22Rv1 (cell line): ENCODE measurements around the gene DMBX1.

Source experiments
- ZFX ChIP-seq: fragments of 450-650 bp; IDR thresholded peaks from 2 replicates; pipeline ENCODE4 v1.6.1; 2017; ENCODE audit warnings: antibody characterized with exemption, borderline replicate concordance
- TF ChIP-seq, protein P1 (sequence below): fragments of 450-650 bp; IDR thresholded peaks from 2 replicates; pipeline ENCODE4 v1.5.1; 2017; ENCODE audit warnings: mild to moderate bottlenecking

DNA sequence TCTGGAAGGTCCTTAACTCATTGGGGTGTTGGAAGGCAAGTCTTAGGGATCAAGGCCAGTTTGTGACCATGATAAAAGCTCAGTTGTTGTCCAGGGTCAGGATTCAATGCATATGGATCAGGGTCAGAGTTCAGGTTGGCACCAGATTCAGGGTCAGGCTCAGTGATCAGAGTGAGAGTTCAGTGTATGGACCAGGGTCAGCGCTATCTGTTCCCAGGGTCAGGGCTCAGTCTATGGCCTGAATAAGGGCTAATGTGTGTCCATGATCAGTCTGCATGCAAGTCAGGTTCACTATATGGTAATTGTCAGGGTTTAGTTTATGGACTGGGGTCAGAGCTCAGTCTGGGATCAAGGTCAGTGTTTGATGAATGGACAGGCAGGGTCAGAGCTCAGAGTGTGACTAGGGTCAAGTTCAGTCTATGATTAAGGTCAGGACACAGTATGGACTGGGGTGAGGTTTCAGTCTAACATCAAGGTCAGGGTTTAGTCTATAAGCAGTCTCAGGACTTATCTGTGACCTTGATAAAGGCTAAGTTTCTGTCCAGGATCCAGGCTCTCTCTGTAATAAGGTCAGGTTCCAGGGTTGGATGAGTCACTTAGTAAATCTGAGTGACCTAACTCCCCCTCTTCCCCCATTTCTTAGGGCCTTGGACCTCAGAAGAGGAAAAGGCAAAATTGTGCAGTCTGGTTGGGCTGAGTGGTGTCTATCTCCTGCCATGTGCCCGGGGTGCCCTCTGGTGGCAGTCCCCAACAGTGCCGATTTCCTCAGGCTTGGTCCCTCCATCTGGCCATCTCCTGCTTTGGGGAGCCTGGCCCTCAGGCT, 38.0 kb downstream of the DMBX1 start:
- TF ChIP-seq, protein P1, sequence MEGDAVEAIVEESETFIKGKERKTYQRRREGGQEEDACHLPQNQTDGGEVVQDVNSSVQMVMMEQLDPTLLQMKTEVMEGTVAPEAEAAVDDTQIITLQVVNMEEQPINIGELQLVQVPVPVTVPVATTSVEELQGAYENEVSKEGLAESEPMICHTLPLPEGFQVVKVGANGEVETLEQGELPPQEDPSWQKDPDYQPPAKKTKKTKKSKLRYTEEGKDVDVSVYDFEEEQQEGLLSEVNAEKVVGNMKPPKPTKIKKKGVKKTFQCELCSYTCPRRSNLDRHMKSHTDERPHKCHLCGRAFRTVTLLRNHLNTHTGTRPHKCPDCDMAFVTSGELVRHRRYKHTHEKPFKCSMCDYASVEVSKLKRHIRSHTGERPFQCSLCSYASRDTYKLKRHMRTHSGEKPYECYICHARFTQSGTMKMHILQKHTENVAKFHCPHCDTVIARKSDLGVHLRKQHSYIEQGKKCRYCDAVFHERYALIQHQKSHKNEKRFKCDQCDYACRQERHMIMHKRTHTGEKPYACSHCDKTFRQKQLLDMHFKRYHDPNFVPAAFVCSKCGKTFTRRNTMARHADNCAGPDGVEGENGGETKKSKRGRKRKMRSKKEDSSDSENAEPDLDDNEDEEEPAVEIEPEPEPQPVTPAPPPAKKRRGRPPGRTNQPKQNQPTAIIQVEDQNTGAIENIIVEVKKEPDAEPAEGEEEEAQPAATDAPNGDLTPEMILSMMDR, result peak; percentile 97
- no peak for TF ChIP-seq ZFX
